Measurements from ENCODE around the gene SPOP.
A peak's percentile ranks its signal among the peaks of the same experiment; 100 is the strongest.
"Not testable (repeated sequence)": the region's sequence is repeated elsewhere in the genome, so short reads cannot be mapped to it uniquely, and the experiment has no call there.

Gene SPOP

DNA sequence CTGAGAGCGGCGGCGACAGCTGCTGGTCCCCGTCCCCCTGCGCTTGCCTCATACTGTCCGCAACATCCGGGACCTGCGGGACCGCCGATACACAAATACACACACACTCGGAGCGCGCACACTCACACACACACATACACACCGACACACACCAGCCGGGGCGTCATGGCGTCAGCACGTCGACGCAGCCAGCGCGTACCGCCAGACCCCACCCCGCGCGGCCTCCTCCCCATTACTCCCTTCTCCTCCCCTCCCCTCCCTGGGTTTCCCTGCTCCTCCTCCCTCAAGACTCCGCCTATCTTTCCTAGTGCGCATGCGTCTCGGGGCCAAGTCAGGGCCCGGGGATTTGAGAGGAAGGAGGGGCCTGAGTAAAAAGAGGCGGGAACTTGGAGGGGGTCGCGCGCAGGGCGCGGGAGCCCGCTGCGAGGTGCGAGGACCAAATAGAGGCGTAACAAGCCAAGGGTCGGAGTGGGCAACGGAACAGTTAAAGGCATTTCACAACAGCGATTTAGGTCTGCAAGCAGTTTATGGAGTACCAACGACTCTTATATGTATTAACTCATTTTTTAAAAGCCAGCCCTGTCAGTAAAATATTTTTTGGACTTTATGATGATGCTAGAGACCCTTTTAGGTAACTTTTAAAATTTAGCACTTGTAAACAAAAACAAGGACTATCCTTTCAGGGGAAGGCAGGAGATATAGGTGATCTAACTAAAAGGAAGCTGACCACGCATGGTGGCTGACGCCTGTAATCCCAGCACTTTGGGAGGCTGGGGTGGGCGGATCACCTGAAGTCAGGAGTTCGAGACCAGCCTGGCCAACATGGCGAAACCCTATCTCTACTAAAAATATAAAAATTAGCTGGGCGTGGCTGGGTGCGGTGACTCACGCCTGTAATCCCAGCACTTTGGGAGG lies at the start of gene SPOP:
TSS of gene SPOP (minus strand) at position 165 of the 915 bp plus-strand sequence. CDS start 55,287 bp downstream, outside the sequence.
- Histone ChIP-seq H3K27ac (ENCODE audit: low read length) (peak within 1 kb of the TSS; percentile 84), H3K36me3 (ENCODE audit: insufficient read depth, low read length) (peaks cover 8% of the 10 kb centered on the region; the same call in 1 of the 2 replicates), H3K9ac (ENCODE audit: low read depth, low read length) (peak within 1 kb of the TSS; percentile 74), H3K4me3 (ENCODE audit: low read depth in 1 of 2, low read length in 2 of 2) (peak within 1 kb of the TSS; percentile 69 to 81), H3K9me3 (ENCODE audit: insufficient read depth, low read length, severe bottlenecking) (no peaks in the 10 kb centered on the region), H3K4me1 (ENCODE audit: insufficient read depth, low read length) (peaks cover 32% of the 10 kb centered on the region), H3K79me2 (ENCODE audit: insufficient read depth, low read length) (peaks cover 40% of the 10 kb centered on the region), H2AFZ (ENCODE audit: low read depth, low read length) (peak within 1 kb of the TSS; percentile 69), H3K4me2 (ENCODE audit: insufficient read depth, low read length) (peak within 1 kb of the TSS; percentile 91), H4K20me1 (ENCODE audit: insufficient read depth, low read length) (peaks cover 17% of the 10 kb centered on the region), H3K27me3 (ENCODE audit: insufficient read depth, low read length, poor library complexity) (no peaks in the 10 kb centered on the region)
- DNase-seq (peak; percentile 99), ATAC-seq (ENCODE audit: insufficient read depth, low read depth) (peak; percentile 83)
- TF ChIP-seq CTCF (IDR thresholded peaks at IDR 0.05; ENCODE audit: borderline replicate concordance, extremely low read depth, low read length, poor library complexity, severe bottlenecking) (no peak), EZH2 (IDR thresholded peaks at IDR 0.05; ENCODE audit: borderline replicate concordance, low read depth, low read length, severe bottlenecking) (no peak)

DNA sequence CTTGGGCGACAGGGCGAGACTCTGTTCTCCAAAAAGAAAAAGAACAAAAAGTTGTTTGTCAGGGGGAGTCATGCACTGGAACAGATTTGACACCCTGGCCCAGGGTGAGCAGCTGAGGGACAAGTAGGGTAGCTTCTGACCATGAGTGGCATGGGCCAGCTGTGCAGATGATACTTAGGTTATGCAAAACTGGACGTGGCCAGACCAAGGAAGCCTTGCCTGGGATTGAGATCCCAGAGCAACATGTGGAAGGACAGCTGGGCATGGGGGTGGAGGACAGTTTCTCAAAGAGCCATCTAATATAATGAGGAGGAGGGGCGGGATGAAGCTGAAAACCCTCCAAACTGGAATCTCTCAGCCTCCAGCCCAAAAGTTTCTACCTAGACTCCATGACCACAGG lies 49.5 kb upstream of the SPOP start:
- H4K20me1 ChIP-seq (ENCODE audit: insufficient read depth, low read length), result peaks cover 14% of the 10 kb centered on the region; the same call in 1 of the 2 replicates
- H3K9ac ChIP-seq (ENCODE audit: low read depth, low read length), result no peak overlapping the region
- TF ChIP-seq EZH2 (IDR thresholded peaks at IDR 0.05; ENCODE audit: borderline replicate concordance, low read depth, low read length, severe bottlenecking) (no peak), CTCF (IDR thresholded peaks at IDR 0.05; ENCODE audit: borderline replicate concordance, extremely low read depth, low read length, poor library complexity, severe bottlenecking) (no peak)
- H2AFZ ChIP-seq (ENCODE audit: low read depth, low read length), result no peak overlapping the region
- no peaks in the 10 kb centered on the region for H3K9me3 ChIP-seq (ENCODE audit: insufficient read depth, low read length, severe bottlenecking)
- peak overlapping the region; percentile 13; the same call in 1 of the 2 replicates for H3K27ac ChIP-seq (ENCODE audit: low read length)
- H3K27me3 ChIP-seq (ENCODE audit: insufficient read depth, low read length, poor library complexity), result no peaks in the 10 kb centered on the region
- DNase-seq, result no peak
- peaks cover 7% of the 10 kb centered on the region; the same call in 1 of the 2 replicates for H3K4me1 ChIP-seq (ENCODE audit: insufficient read depth, low read length)
- no peak for ATAC-seq (ENCODE audit: insufficient read depth, low read depth)
- peaks cover 43% of the 10 kb centered on the region for H3K36me3 ChIP-seq (ENCODE audit: insufficient read depth, low read length)
- H3K79me2 ChIP-seq (ENCODE audit: insufficient read depth, low read length), result peaks cover 15% of the 10 kb centered on the region
- no peak overlapping the region for H3K4me3 ChIP-seq (ENCODE audit: low read depth in 1 of 2, low read length in 2 of 2)
- no peak overlapping the region for H3K4me2 ChIP-seq (ENCODE audit: insufficient read depth, low read length)

DNA sequence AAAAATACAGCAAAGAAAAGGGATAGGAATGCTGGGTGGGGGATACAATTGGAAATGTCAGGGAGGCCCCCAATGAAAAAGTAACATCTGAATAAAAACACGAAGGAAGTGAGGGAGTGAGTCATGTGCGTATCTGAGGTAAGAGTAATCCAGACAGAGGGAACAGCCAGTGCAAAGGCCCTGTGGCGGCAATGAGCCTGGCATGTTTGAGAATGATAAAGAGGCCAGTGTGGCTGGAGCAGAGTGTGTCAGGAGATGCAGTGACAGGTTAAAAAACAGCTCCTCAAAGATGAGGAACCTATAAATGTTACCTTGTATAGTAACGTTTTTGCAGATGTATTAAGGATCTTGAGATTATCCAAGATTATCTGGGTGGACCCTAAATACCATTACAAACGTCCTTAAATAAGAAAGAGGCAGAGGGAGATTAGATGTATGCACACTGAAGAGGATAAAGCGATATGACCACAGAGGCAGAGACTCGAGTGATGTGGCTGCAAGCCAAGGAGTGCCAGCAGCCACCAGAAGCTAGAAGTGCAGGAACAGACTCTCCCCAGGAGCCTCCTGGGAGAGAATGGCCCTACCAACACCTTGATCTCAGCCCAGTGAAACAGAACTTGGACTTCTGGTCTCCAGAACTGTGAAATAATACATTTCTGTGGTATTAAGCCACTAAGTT lies 47.7 kb upstream of the SPOP start:
- Histone ChIP-seq H3K4me2 (ENCODE audit: insufficient read depth, low read length) (no peak overlapping the region), H3K9ac (ENCODE audit: low read depth, low read length) (no peak overlapping the region), H4K20me1 (ENCODE audit: insufficient read depth, low read length) (peaks cover 18% of the 10 kb centered on the region; the same call in 1 of the 2 replicates), H3K36me3 (ENCODE audit: insufficient read depth, low read length) (peaks cover 58% of the 10 kb centered on the region), H3K79me2 (ENCODE audit: insufficient read depth, low read length) (peaks cover 15% of the 10 kb centered on the region), H2AFZ (ENCODE audit: low read depth, low read length) (no peak overlapping the region), H3K9me3 (ENCODE audit: insufficient read depth, low read length, severe bottlenecking) (no peaks in the 10 kb centered on the region), H3K4me1 (ENCODE audit: insufficient read depth, low read length) (peaks cover 7% of the 10 kb centered on the region; the same call in 1 of the 2 replicates), H3K27ac (ENCODE audit: low read length) (no peak overlapping the region), H3K27me3 (ENCODE audit: insufficient read depth, low read length, poor library complexity) (no peaks in the 10 kb centered on the region), H3K4me3 (ENCODE audit: low read depth in 1 of 2, low read length in 2 of 2) (no peak overlapping the region)
- DNase-seq (no peak), ATAC-seq (ENCODE audit: insufficient read depth, low read depth) (no peak)
- TF ChIP-seq CTCF (IDR thresholded peaks at IDR 0.05; ENCODE audit: borderline replicate concordance, extremely low read depth, low read length, poor library complexity, severe bottlenecking) (no peak), EZH2 (IDR thresholded peaks at IDR 0.05; ENCODE audit: borderline replicate concordance, low read depth, low read length, severe bottlenecking) (no peak)

- not testable (repeated sequence) for H3K4me2 ChIP-seq (ENCODE audit: insufficient read depth, low read length); H3K27ac ChIP-seq (ENCODE audit: low read length); H3K4me3 ChIP-seq (ENCODE audit: low read depth in 1 of 2, low read length in 2 of 2); ATAC-seq (ENCODE audit: insufficient read depth, low read depth); H3K27me3 ChIP-seq (ENCODE audit: insufficient read depth, low read length, poor library complexity); H3K9ac ChIP-seq (ENCODE audit: low read depth, low read length); H3K9me3 ChIP-seq (ENCODE audit: insufficient read depth, low read length, severe bottlenecking); H3K4me1 ChIP-seq (ENCODE audit: insufficient read depth, low read length); H2AFZ ChIP-seq (ENCODE audit: low read depth, low read length); DNase-seq
- Histone ChIP-seq H3K36me3 (ENCODE audit: insufficient read depth, low read length) (peaks cover 69% of the 10 kb centered on the region), H4K20me1 (ENCODE audit: insufficient read depth, low read length) (peaks cover 12% of the 10 kb centered on the region; the same call in 1 of the 2 replicates), H3K79me2 (ENCODE audit: insufficient read depth, low read length) (peaks cover 11% of the 10 kb centered on the region)
Measured at GRCh38 chr17:49724552-49724951, 46.7 kb upstream of the SPOP start.
